K562 (cell line): Measurements from ENCODE around the gene MAPT. TPM values are rescaled to one million over a fixed set of nuclear protein-coding genes. Genes with fewer than 3 reads are reported as not detected.

Experiments used
- ATAC-seq: fragments of 200-7000 bp; cut with Tn5 transposase; 3 replicates; pipeline ENCODE4 v1.9.1; 2020; ENCODE audit warnings: moderate library complexity
- BruUV-seq: library from RNA; stranded (reverse); fragments of 400-500 nt; replicated peaks from 2 replicates; lab custom pipeline; 2021; lab: Mats Ljungman, UMichigan
- CTCF ChIA-PET: fragments of 300-600 bp; formaldehyde crosslinking; extraction: SDS; loops from one replicate; lab custom pipeline; 2021; ENCODE audit warnings: low intra/inter-chr PET ratio; lab: Yijun Ruan, JAX
- POLR2A ChIA-PET: fragments of 300-600, 350-650 bp; sonication (Branson Sonifier 250); formaldehyde crosslinking; extraction: SDS; loops from one replicate; lab custom pipeline; 2021; ENCODE audit warnings: antibody characterized with exemption, inconsistent platforms; lab: Yijun Ruan, JAX
- DNase-seq, 4 experiments: peaks; one replicate each; pipeline versions ENCODE4 v3.0.0 to v3.0.0-alpha.2; 2011 to 2018; ENCODE audit warnings: low spot score in 3 of 4, mixed read lengths in 3 of 4; ENCODE audit errors: extremely low read depth in 1 of 4
- FAIRE-seq: peaks from 2 replicates; lab custom pipeline; 2011; peaks lifted over from hg19 to GRCh38; lab: Jason Lieb, UNC
- H2AFZ ChIP-seq: 2 replicates; pipeline ENCODE4 v1.6.0; 2011; ENCODE audit warnings: low read depth, low read length, control low read depth, inconsistent platforms
- H3K27ac ChIP-seq: fragments of 200-600 bp; 3 replicates; pipeline ENCODE4 v1.8.0; 2011; ENCODE audit warnings: low read depth, mild to moderate bottlenecking, control low read depth, inconsistent platforms, low read length, moderate library complexity, mixed read lengths; ENCODE audit errors: extremely low read depth
- H3K27me3 ChIP-seq, 2 experiments: fragments of 300-600 bp in 1 of 2; 2 replicates in 1 of 2; 3 replicates in 1 of 2; pipeline versions ENCODE4 v1.6.0 to v1.8.0; 2011; ENCODE audit warnings: inconsistent platforms in 2 of 2, low read length in 2 of 2, mild to moderate bottlenecking in 1 of 2, mixed read lengths in 1 of 2, moderate library complexity in 1 of 2; ENCODE audit not compliant: control insufficient read depth in 2 of 2, insufficient read depth in 2 of 2
- H3K36me3 ChIP-seq: fragments of 300-600 bp; 3 replicates; pipeline ENCODE4 v1.8.0; 2011; ENCODE audit warnings: mild to moderate bottlenecking, low read length, inconsistent platforms; ENCODE audit not compliant: control insufficient read depth, insufficient read depth
- H3K4me1 ChIP-seq, 2 experiments: fragments of 200-600 bp in 1 of 2; replicated peaks in 1 of 2; 2 replicates in 1 of 2; 3 replicates in 1 of 2; pipeline versions ENCODE4 v1.5.1 to v1.8.0; 2011; ENCODE audit warnings: inconsistent platforms in 2 of 2, low read length in 2 of 2, mild to moderate bottlenecking in 1 of 2, mixed read lengths in 1 of 2, moderate library complexity in 1 of 2; ENCODE audit not compliant: control insufficient read depth in 2 of 2, insufficient read depth in 2 of 2
- H3K4me2 ChIP-seq: 2 replicates; pipeline ENCODE4 v1.6.1; 2011; ENCODE audit warnings: low read length, control low read depth, inconsistent platforms, mixed read lengths; ENCODE audit not compliant: insufficient read depth
- H3K4me3 ChIP-seq: fragments of 200-600 bp; sonication (generic), shearing (Covaris generic); 2 replicates; pipeline ENCODE4 v1.5.1; 2016; ENCODE audit warnings: control low read depth, inconsistent platforms
- H3K79me2 ChIP-seq: fragments of 200-600 bp; 3 replicates; pipeline ENCODE4 v1.8.0; 2011; ENCODE audit warnings: low read length, inconsistent platforms; ENCODE audit not compliant: control insufficient read depth, insufficient read depth
- H3K9ac ChIP-seq, 2 experiments: 2 replicates each; pipeline versions ENCODE4 v1.6.0 to v1.6.1; 2011; ENCODE audit warnings: low read depth in 2 of 2, low read length in 2 of 2, control low read depth in 1 of 2, inconsistent platforms in 1 of 2, mild to moderate bottlenecking in 1 of 2, mixed read lengths in 1 of 2; ENCODE audit not compliant: insufficient read depth in 1 of 2
- H3K9me1 ChIP-seq: one replicate; pipeline ENCODE4 v1.6.0; 2011; ENCODE audit warnings: inconsistent platforms, mild to moderate bottlenecking, low read length, moderate library complexity; ENCODE audit not compliant: control insufficient read depth, insufficient read depth
- H3K9me3 ChIP-seq: replicated peaks from 2 replicates; pipeline ENCODE4 v1.5.1; 2011; ENCODE audit warnings: low read depth, low read length, inconsistent platforms; ENCODE audit not compliant: control insufficient read depth, insufficient read depth
- H4K20me1 ChIP-seq: replicated peaks from 2 replicates; pipeline ENCODE4 v1.6.1; 2011; ENCODE audit warnings: low read length, inconsistent platforms, mixed read lengths; ENCODE audit not compliant: control insufficient read depth, insufficient read depth
- CEBPB ChIP-seq: fragments of 450-650 bp; IDR thresholded peaks from 2 replicates; pipeline ENCODE4 v1.6.1; 2016; ENCODE audit warnings: missing genetic modification characterization, missing compliant biosample characterization
- DDX20 ChIP-seq: fragments of 450-650 bp; IDR thresholded peaks from 2 replicates; pipeline ENCODE4 v1.6.1; 2016; ENCODE audit warnings: missing genetic modification characterization, low read depth, mild to moderate bottlenecking, missing compliant biosample characterization, moderate library complexity
- ETV5 ChIP-seq: sonication (generic); formaldehyde crosslinking; IDR thresholded peaks from 2 replicates; pipeline ENCODE4 v1.4.0; 2020; ENCODE audit warnings: low read depth, mild to moderate bottlenecking, missing genetic modification reagents
- KLF16 ChIP-seq: IDR thresholded peaks from 2 replicates; pipeline ENCODE4 v1.6.1; 2016; ENCODE audit warnings: antibody characterized with exemption
- LEF1 ChIP-seq: fragments of 450-650 bp; IDR thresholded peaks from 2 replicates; pipeline ENCODE4 v1.6.1; 2016; ENCODE audit warnings: mild to moderate bottlenecking
- RFX7 ChIP-seq: fragments of 250-450 bp; sonication (Bioruptor Pico); IDR thresholded peaks from 2 replicates; pipeline ENCODE4 v1.5.1; 2021; ENCODE audit warnings: mild to moderate bottlenecking
- SMARCE1 ChIP-seq: fragments of 450-650 bp; IDR thresholded peaks from 2 replicates; pipeline ENCODE4 v1.7.1; 2016; ENCODE audit warnings: mild to moderate bottlenecking
- STAT5B ChIP-seq: fragments of 250-450 bp; sonication (Bioruptor Pico); IDR thresholded peaks from 2 replicates; pipeline ENCODE4 v1.8.0; 2021; ENCODE audit warnings: mild to moderate bottlenecking, inconsistent platforms
- ZFP36 ChIP-seq: fragments of 150-350 bp; IDR thresholded peaks from 2 replicates; pipeline ENCODE4 v1.6.1; 2018; ENCODE audit warnings: low read length, low read depth; ENCODE audit not compliant: partially characterized antibody
- ZNF354B ChIP-seq: fragments of 250-450 bp; sonication (Bioruptor Pico); IDR thresholded peaks from 2 replicates; pipeline ENCODE4 v1.4.0; 2020
- WGBS: fragments of 100-300 bp; shearing (Covaris generic); methylation state at CpG from one replicate; pipeline ENCODE4 v1.1.6; 2016; ENCODE audit warnings: low coverage, mixed read lengths; ENCODE audit not compliant: insufficient coverage; ENCODE audit errors: missing lambda C conversion rate; 5-methylcytosine and 5-hydroxymethylcytosine counted together
- in situ Hi-C: fragments of 300-500 bp; cut with MboI; formaldehyde crosslinking; loops from 4 replicates; pipeline ENCODE4 v1.15.0; 2018; ENCODE audit warnings: inconsistent platforms, mixed read lengths
- intact Hi-C: fragments of 100-400 bp; cut with micrococcal nuclease; formaldehyde crosslinking; loops from 2 replicates; pipeline ENCODE4 v1.14.2; 2022
- polyA plus RNA-seq, 8 experiments: library from polyadenylated mRNA; depleted of rRNA in 4 of 8; stranded (reverse) in 5 of 8; unstranded in 3 of 8; fragments of >200 nt; fragmentation: Nextera tagmentation in 2 of 8; fragmentation: Illumina TruSeq in 1 of 8; extraction: Ambion mirVana in 2 of 8; extraction: Trizol in 1 of 8; gene quantifications; 2 replicates each; pipeline versions ENCODE4 v1.2.1 to v1.2.3, GENCODE V29; 2011 to 2014; ENCODE audit warnings: inconsistent platforms in 1 of 8, missing spikeins in 1 of 8
- total RNA-seq, 7 experiments: library from RNA; depleted of rRNA in 6 of 7; stranded (reverse); fragments of >200 nt in 6 of 7; fragmentation: Illumina TruSeq in 2 of 7; extraction: Trizol in 2 of 7; gene quantifications; 2 replicates each; pipeline versions ENCODE4 v1.2.1 to v1.2.3, GENCODE V29; 2011 to 2021; ENCODE audit warnings: low replicate concordance in 1 of 7
- TF ChIP-seq, protein P1 (sequence below): fragments of 450-650 bp; formaldehyde crosslinking; IDR thresholded peaks from 2 replicates; pipeline ENCODE4 v1.4.0; 2020; ENCODE audit warnings: mild to moderate bottlenecking, moderate library complexity
- TF ChIP-seq, protein P2 (sequence below): sonication (generic); formaldehyde crosslinking; IDR thresholded peaks from 2 replicates; pipeline ENCODE4 v1.8.0; 2023; ENCODE audit warnings: missing genetic modification reagents, mild to moderate bottlenecking, borderline replicate concordance
- TF ChIP-seq, protein P3 (sequence below): fragments of 250-450 bp; sonication (Bioruptor Pico); IDR thresholded peaks from 2 replicates; pipeline ENCODE4 v1.5.0; 2021; ENCODE audit warnings: mild to moderate bottlenecking, borderline replicate concordance

The MAPT gene
- total and polyA plus RNA-seq, 9 of the 15 experiments (the other 6 are each of a cell fraction or from before 2014, with no cell fraction given), result 0.04 to 1.1 (median 0.36) TPM

DNA sequence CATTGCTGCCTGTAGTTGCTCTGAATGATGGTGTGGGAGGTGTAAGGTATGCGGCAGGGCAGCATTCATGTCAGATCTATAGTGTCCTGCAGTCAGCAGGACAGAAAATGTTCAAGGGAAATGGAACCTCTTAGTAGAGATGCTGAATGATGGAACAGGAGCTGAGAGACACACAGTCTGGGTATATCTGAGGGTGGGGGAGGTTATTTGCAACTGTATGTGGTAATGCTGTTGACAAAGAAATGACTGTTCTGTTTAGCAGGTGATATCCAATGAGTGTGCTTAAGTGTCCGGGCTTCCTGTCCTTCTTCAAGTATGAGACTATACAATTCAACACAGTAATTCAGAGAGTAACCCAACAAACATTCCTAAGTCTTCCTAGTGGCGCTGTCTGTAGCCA is 151.3 kb downstream of the MAPT start:
- H3K9me1 ChIP-seq, result no peaks in the 10 kb centered on the region
- ChIA-PET POLR2A (interaction anchor here (0.7 to 2.3 kb wide), 2 partner anchors 12 to 214 kb away, joined by 3 to 15 read pairs; no protein-coding TSS in a partner anchor), CTCF (interaction anchor here (2.3 to 2.7 kb wide), 4 partner anchors 43 to 167 kb away, joined by 9 to 26 read pairs (median 18); partner anchors contain the start of gene KANSL1)
- H3K9me3 ChIP-seq, result no peaks in the 10 kb centered on the region
- BruUV-seq, result no TSS peak
- no peak for FAIRE-seq
- peak overlapping the region; percentile 11; the same call in 1 of the 3 replicates for H3K27ac ChIP-seq
- no peak; the same call in 1 of the 3 replicates for ATAC-seq
- H3K79me2 ChIP-seq, result peaks cover 10% of the 10 kb centered on the region; the same call in 2 of the 3 replicates
- H4K20me1 ChIP-seq, result no peaks in the 10 kb centered on the region
- no peak overlapping the region for H3K4me2 ChIP-seq
- H3K4me3 ChIP-seq, result no peak overlapping the region
- no peak overlapping the region for H2AFZ ChIP-seq
- 77% methylated on average over 3 of the region's 3 CpGs for WGBS
- DNase-seq, result no peak
- in situ Hi-C loops, result no loop called here
- intact Hi-C loops, result loop anchor here (2.0 kb wide), 1 partner anchor 141 kb away; no protein-coding TSS in a partner anchor
- peaks cover 93% of the 10 kb centered on the region for H3K36me3 ChIP-seq
- H3K9ac ChIP-seq, result no peak overlapping the region
- H3K27me3 ChIP-seq, result no peaks in the 10 kb centered on the region
- peaks cover 0 to 5% of the 10 kb centered on the region in 2 experiments; a peak in 2 of 5 replicates for H3K4me1 ChIP-seq
- TF ChIP-seq ZFP36 (no peak), RFX7 (CRISPR knock-in tag) (no peak), ETV5 (CRISPR knock-in tag) (no peak), LEF1 (no peak), SMARCE1 (no peak), DDX20 (tag) (no peak), STAT5B (CRISPR knock-in tag) (no peak), ZNF354B (CRISPR knock-in tag) (no peak), CEBPB (tag) (no peak), KLF16 (no peak)
- TF ChIP-seq, protein P1, sequence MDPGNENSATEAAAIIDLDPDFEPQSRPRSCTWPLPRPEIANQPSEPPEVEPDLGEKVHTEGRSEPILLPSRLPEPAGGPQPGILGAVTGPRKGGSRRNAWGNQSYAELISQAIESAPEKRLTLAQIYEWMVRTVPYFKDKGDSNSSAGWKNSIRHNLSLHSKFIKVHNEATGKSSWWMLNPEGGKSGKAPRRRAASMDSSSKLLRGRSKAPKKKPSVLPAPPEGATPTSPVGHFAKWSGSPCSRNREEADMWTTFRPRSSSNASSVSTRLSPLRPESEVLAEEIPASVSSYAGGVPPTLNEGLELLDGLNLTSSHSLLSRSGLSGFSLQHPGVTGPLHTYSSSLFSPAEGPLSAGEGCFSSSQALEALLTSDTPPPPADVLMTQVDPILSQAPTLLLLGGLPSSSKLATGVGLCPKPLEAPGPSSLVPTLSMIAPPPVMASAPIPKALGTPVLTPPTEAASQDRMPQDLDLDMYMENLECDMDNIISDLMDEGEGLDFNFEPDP (CRISPR knock-in tag), result no peak
- TF ChIP-seq, protein P2, sequence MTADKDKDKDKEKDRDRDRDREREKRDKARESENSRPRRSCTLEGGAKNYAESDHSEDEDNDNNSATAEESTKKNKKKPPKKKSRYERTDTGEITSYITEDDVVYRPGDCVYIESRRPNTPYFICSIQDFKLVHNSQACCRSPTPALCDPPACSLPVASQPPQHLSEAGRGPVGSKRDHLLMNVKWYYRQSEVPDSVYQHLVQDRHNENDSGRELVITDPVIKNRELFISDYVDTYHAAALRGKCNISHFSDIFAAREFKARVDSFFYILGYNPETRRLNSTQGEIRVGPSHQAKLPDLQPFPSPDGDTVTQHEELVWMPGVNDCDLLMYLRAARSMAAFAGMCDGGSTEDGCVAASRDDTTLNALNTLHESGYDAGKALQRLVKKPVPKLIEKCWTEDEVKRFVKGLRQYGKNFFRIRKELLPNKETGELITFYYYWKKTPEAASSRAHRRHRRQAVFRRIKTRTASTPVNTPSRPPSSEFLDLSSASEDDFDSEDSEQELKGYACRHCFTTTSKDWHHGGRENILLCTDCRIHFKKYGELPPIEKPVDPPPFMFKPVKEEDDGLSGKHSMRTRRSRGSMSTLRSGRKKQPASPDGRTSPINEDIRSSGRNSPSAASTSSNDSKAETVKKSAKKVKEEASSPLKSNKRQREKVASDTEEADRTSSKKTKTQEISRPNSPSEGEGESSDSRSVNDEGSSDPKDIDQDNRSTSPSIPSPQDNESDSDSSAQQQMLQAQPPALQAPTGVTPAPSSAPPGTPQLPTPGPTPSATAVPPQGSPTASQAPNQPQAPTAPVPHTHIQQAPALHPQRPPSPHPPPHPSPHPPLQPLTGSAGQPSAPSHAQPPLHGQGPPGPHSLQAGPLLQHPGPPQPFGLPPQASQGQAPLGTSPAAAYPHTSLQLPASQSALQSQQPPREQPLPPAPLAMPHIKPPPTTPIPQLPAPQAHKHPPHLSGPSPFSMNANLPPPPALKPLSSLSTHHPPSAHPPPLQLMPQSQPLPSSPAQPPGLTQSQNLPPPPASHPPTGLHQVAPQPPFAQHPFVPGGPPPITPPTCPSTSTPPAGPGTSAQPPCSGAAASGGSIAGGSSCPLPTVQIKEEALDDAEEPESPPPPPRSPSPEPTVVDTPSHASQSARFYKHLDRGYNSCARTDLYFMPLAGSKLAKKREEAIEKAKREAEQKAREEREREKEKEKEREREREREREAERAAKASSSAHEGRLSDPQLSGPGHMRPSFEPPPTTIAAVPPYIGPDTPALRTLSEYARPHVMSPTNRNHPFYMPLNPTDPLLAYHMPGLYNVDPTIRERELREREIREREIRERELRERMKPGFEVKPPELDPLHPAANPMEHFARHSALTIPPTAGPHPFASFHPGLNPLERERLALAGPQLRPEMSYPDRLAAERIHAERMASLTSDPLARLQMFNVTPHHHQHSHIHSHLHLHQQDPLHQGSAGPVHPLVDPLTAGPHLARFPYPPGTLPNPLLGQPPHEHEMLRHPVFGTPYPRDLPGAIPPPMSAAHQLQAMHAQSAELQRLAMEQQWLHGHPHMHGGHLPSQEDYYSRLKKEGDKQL (CRISPR knock-in tag), result no peak
- TF ChIP-seq, protein P3, sequence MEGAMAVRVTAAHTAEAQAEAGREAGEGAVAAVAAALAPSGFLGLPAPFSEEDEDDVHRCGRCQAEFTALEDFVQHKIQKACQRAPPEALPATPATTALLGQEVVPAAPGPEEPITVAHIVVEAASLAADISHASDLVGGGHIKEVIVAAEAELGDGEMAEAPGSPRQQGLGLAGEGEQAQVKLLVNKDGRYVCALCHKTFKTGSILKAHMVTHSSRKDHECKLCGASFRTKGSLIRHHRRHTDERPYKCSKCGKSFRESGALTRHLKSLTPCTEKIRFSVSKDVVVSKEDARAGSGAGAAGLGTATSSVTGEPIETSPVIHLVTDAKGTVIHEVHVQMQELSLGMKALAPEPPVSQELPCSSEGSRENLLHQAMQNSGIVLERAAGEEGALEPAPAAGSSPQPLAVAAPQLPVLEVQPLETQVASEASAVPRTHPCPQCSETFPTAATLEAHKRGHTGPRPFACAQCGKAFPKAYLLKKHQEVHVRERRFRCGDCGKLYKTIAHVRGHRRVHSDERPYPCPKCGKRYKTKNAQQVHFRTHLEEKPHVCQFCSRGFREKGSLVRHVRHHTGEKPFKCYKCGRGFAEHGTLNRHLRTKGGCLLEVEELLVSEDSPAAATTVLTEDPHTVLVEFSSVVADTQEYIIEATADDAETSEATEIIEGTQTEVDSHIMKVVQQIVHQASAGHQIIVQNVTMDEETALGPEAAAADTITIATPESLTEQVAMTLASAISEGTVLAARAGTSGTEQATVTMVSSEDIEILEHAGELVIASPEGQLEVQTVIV (CRISPR knock-in tag), result no peak
